Mononuclear cell (primary cell): ENCODE results near the gene GALNT12. TPM values are rescaled to one million over a fixed set of nuclear protein-coding genes. Genes with fewer than 3 reads are reported as not detected.

Experiments
- H3K27me3 ChIP-seq: 2 replicates; pipeline ENCODE4 v1.6.0; 2011; ENCODE audit warnings: low read length, control low read depth; ENCODE audit not compliant: insufficient read depth
- H3K4me1 ChIP-seq: 2 replicates; pipeline ENCODE4 v1.5.1; 2011; ENCODE audit warnings: mild to moderate bottlenecking, low read length, control low read depth; ENCODE audit not compliant: insufficient read depth
- H3K4me3 ChIP-seq: 2 replicates; pipeline ENCODE4 v1.5.1; 2011; ENCODE audit warnings: mild to moderate bottlenecking, low read length, moderate library complexity
- H3K9me3 ChIP-seq: 2 replicates; pipeline ENCODE4 v1.5.1; 2011; ENCODE audit warnings: low read depth, mild to moderate bottlenecking, control low read depth, low read length
- total RNA-seq: library from RNA; depleted of rRNA; stranded (reverse); fragments of >200 nt; gene quantifications from one replicate; pipeline ENCODE4 v1.2.3, GENCODE V29; 2012

Gene GALNT12
- total RNA-seq, 1 donor: 4.5 TPM

- Histone ChIP-seq H3K4me3 (no peak overlapping the region), H3K27me3 (peaks cover 3% of the 10 kb centered on the region), H3K4me1 (peaks cover 5% of the 10 kb centered on the region), H3K9me3 (peaks cover 5% of the 10 kb centered on the region)
Measured at GRCh38 chr9:98892690-98893089, 85.2 kb downstream of the GALNT12 start.

GRCh38 chr9:98894171-98894570 is 86.7 kb downstream of the GALNT12 start:
- Histone ChIP-seq H3K27me3 (peaks cover 7% of the 10 kb centered on the region), H3K4me1 (peaks cover 5% of the 10 kb centered on the region), H3K4me3 (no peak overlapping the region), H3K9me3 (peaks cover 7% of the 10 kb centered on the region)

- peaks cover 7% of the 10 kb centered on the region for H3K9me3 ChIP-seq
- H3K4me3 ChIP-seq: no peak overlapping the region
- H3K4me1 ChIP-seq: peaks cover 11% of the 10 kb centered on the region
- peaks cover 7% of the 10 kb centered on the region for H3K27me3 ChIP-seq
Measured at GRCh38 chr9:98894761-98895160, 87.3 kb downstream of the GALNT12 start.

GRCh38 chr9:98896632-98897031 is 89.2 kb downstream of the GALNT12 start:
- peaks cover 7% of the 10 kb centered on the region for H3K9me3 ChIP-seq
- H3K27me3 ChIP-seq: peaks cover 7% of the 10 kb centered on the region
- no peak overlapping the region for H3K4me3 ChIP-seq
- H3K4me1 ChIP-seq: peaks cover 12% of the 10 kb centered on the region

- H3K4me1 ChIP-seq: peaks cover 12% of the 10 kb centered on the region
Measured at GRCh38 chr9:98897745-98898144, 90.3 kb downstream of the GALNT12 start.

GRCh38 chr9:98899408-98900056 is 92.1 kb downstream of the GALNT12 start:
- Histone ChIP-seq H3K4me1 (peaks cover 12% of the 10 kb centered on the region), H3K4me3 (no peak overlapping the region), H3K9me3 (peaks cover 7% of the 10 kb centered on the region), H3K27me3 (peaks cover 7% of the 10 kb centered on the region)

More at GRCh38 chr9:98897745-98898144, 90.3 kb downstream of the GALNT12 start:
- H3K4me3 ChIP-seq: no peak overlapping the region
- H3K27me3 ChIP-seq: peaks cover 7% of the 10 kb centered on the region
- peaks cover 7% of the 10 kb centered on the region for H3K9me3 ChIP-seq

Other genes with a start within 250 kb of the GALNT12 start
- under 0.01 TPM for gene GABBR2, start 98.7 kb upstream of the GALNT12 start, total RNA-seq
- gene ANKS6, start 11.1 kb upstream of the GALNT12 start, total RNA-seq: 5.9 TPM
- gene COL15A1, start 136.2 kb downstream of the GALNT12 start, total RNA-seq: not detected